Neural progenitor cell (in vitro differentiated cells): ENCODE results near the gene GSDMA. TPM values are rescaled to one million over a fixed set of nuclear protein-coding genes. Genes with fewer than 3 reads are reported as not detected.

Experiments used
- DNase-seq: peaks from one replicate; pipeline ENCODE4 v3.0.0-alpha.2; 2016; ENCODE audit warnings: low spot score
- H2AFZ ChIP-seq: fragments of 200-600 bp; sonication (generic); replicated peaks from 2 replicates; pipeline ENCODE4 v1.6.1; 2016; ENCODE audit warnings: antibody characterized with exemption
- H3F3A ChIP-seq: fragments of 200-600 bp; sonication (generic); 2 replicates; pipeline ENCODE4 v1.6.1; 2016; ENCODE audit warnings: antibody characterized with exemption, low read depth
- H3K27ac ChIP-seq: fragments of 200-600 bp; sonication (generic); 2 replicates; pipeline ENCODE4 v1.5.1; 2016; ENCODE audit warnings: mild to moderate bottlenecking
- H3K27me3 ChIP-seq: fragments of 200-600 bp; sonication (generic); 2 replicates; pipeline ENCODE4 v1.6.1; 2016; ENCODE audit warnings: mild to moderate bottlenecking, moderate library complexity
- H3K36me3 ChIP-seq: fragments of 200-600 bp; sonication (generic); 2 replicates; pipeline ENCODE4 v1.5.1; 2016
- H3K4me1 ChIP-seq: fragments of 200-600 bp; sonication (generic); 2 replicates; pipeline ENCODE4 v1.6.1; 2016; ENCODE audit warnings: mixed run types
- H3K4me2 ChIP-seq: fragments of 200-600 bp; sonication (generic); 2 replicates; pipeline ENCODE4 v1.6.1; 2016
- H3K4me3 ChIP-seq: fragments of 200-600 bp; sonication (generic); 2 replicates; pipeline ENCODE4 v1.5.1; 2016
- H3K79me2 ChIP-seq: fragments of 200-600 bp; sonication (generic); 2 replicates; pipeline ENCODE4 v1.6.1; 2016; ENCODE audit warnings: low read depth
- H3K9ac ChIP-seq: fragments of 200-600 bp; sonication (generic); 2 replicates; pipeline ENCODE4 v1.6.1; 2016
- H3K9me3 ChIP-seq: fragments of 200-600 bp; sonication (generic); 2 replicates; pipeline ENCODE4 v1.5.1; 2016; ENCODE audit warnings: low read depth
- H4K20me1 ChIP-seq: fragments of 200-600 bp; sonication (generic); 2 replicates; pipeline ENCODE4 v1.6.1; 2016; ENCODE audit warnings: low read depth
- H3K27ac Mint-ChIP-seq: 3 replicates; pipeline ENCODE4 v1.8.0; 2021; ENCODE audit warnings: mixed read lengths
- H3K27me3 Mint-ChIP-seq: 2 replicates; pipeline ENCODE4 v1.8.0; 2022; ENCODE audit warnings: low read depth, mild to moderate bottlenecking, inconsistent platforms, moderate library complexity, mixed read lengths; ENCODE audit not compliant: insufficient read depth
- H3K36me3 Mint-ChIP-seq: 3 replicates; pipeline ENCODE4 v1.8.0; 2021; ENCODE audit warnings: mixed read lengths
- H3K4me1 Mint-ChIP-seq: 3 replicates; pipeline ENCODE4 v1.8.0; 2021; ENCODE audit warnings: mixed read lengths
- H3K4me3 Mint-ChIP-seq: 3 replicates; pipeline ENCODE4 v1.8.0; 2021; ENCODE audit warnings: mild to moderate bottlenecking, moderate library complexity, mixed read lengths
- H3K9me3 Mint-ChIP-seq: 3 replicates; pipeline ENCODE4 v1.8.0; 2020; ENCODE audit warnings: mixed read lengths
- CTCF ChIP-seq: fragments of 200-600 bp; sonication (generic); IDR thresholded peaks from 2 replicates; pipeline ENCODE4 v1.5.1; 2017; ENCODE audit warnings: antibody characterized with exemption, mild to moderate bottlenecking
- EZH2 ChIP-seq: fragments of 200-600 bp; sonication (generic); IDR thresholded peaks from 2 replicates; pipeline ENCODE4 v1.6.1; 2017; ENCODE audit warnings: antibody characterized with exemption, mild to moderate bottlenecking, moderate library complexity
- EZH2phosphoT487 ChIP-seq: fragments of 200-600 bp; sonication (generic); IDR thresholded peaks from 2 replicates; pipeline ENCODE4 v1.6.1; 2017; ENCODE audit warnings: antibody characterized with exemption
- microRNA-seq: library from miRNA; unstranded; fragments of <30 nt; microRNA quantifications from one replicate; pipeline ENCODE4, GENCODE V29; 2016
- small RNA-seq: library from RNA; depleted of rRNA; stranded (forward); fragments of <200 nt; gene quantifications from one replicate; pipeline ENCODE3, GENCODE V24; 2015
- total RNA-seq: library from RNA; depleted of rRNA; stranded (reverse); fragments of >200 nt; gene quantifications from 2 replicates; pipeline ENCODE4 v1.2.3, GENCODE V29; 2015; ENCODE audit warnings: low replicate concordance

GSDMA gene
- total RNA-seq, 1 donor from 2014 or later, result not detected

GRCh38 chr17:40025559-40025958, 62.8 kb downstream of the GSDMA start:
- H3K36me3 ChIP-seq, result no peaks in the 10 kb centered on the region
- TF ChIP-seq CTCF, result no peak
- TF ChIP-seq EZH2, result no peak
- TF ChIP-seq EZH2phosphoT487, result no peak
- H3K27me3 ChIP-seq, result no peaks in the 10 kb centered on the region
- H3K27ac ChIP-seq, result no peak overlapping the region
- H3F3A ChIP-seq, result peaks cover 8% of the 10 kb centered on the region
- Mint-ChIP-seq H3K4me3 (no peak overlapping the region), H3K27ac (peak overlapping the region; percentile 7), H3K4me1 (peaks cover 6% of the 10 kb centered on the region), H3K36me3 (peaks cover 29% of the 10 kb centered on the region), H3K27me3 (peaks cover 3% of the 10 kb centered on the region), H3K9me3 (no peaks in the 10 kb centered on the region)
- H3K4me1 ChIP-seq, result no peaks in the 10 kb centered on the region
- H3K4me2 ChIP-seq, result no peak overlapping the region
- no peak for DNase-seq
- no peak overlapping the region for H2AFZ ChIP-seq
- no peak overlapping the region for H3K9ac ChIP-seq
- H3K4me3 ChIP-seq, result no peak overlapping the region
- no peaks in the 10 kb centered on the region for H3K9me3 ChIP-seq
- no peaks in the 10 kb centered on the region for H4K20me1 ChIP-seq
- no peaks in the 10 kb centered on the region for H3K79me2 ChIP-seq

GRCh38 chr17:40025991-40026815, 63.4 kb downstream of the GSDMA start:
- H3K9me3 ChIP-seq, result no peaks in the 10 kb centered on the region
- no peak overlapping the region for H2AFZ ChIP-seq
- H3F3A ChIP-seq, result peaks cover 8% of the 10 kb centered on the region
- H3K9ac ChIP-seq, result no peak overlapping the region
- H3K4me3 ChIP-seq, result no peak overlapping the region
- H3K36me3 ChIP-seq, result no peaks in the 10 kb centered on the region
- H3K27ac ChIP-seq, result no peak overlapping the region
- Mint-ChIP-seq H3K36me3 (peaks cover 34% of the 10 kb centered on the region), H3K27me3 (peaks cover 3% of the 10 kb centered on the region), H3K27ac (no peak overlapping the region), H3K9me3 (no peaks in the 10 kb centered on the region), H3K4me3 (no peak overlapping the region), H3K4me1 (peaks cover 6% of the 10 kb centered on the region)
- H3K4me1 ChIP-seq, result no peaks in the 10 kb centered on the region
- no peak for DNase-seq
- no peak overlapping the region for H3K4me2 ChIP-seq
- TF ChIP-seq CTCF (no peak), EZH2 (no peak), EZH2phosphoT487 (no peak)
- H3K79me2 ChIP-seq, result no peaks in the 10 kb centered on the region
- H3K27me3 ChIP-seq, result no peaks in the 10 kb centered on the region
- H4K20me1 ChIP-seq, result no peaks in the 10 kb centered on the region

- no peaks in the 10 kb centered on the region for H3K36me3 ChIP-seq
- no peak overlapping the region for H3K4me2 ChIP-seq
- no peak overlapping the region for H3K27ac ChIP-seq
- Mint-ChIP-seq H3K9me3 (no peaks in the 10 kb centered on the region), H3K4me1 (peaks cover 6% of the 10 kb centered on the region), H3K4me3 (no peak overlapping the region), H3K27me3 (peaks cover 3% of the 10 kb centered on the region), H3K36me3 (peaks cover 33% of the 10 kb centered on the region), H3K27ac (no peak overlapping the region)
- no peaks in the 10 kb centered on the region for H4K20me1 ChIP-seq
- no peaks in the 10 kb centered on the region for H3K4me1 ChIP-seq
- no peak overlapping the region for H3K4me3 ChIP-seq
- peaks cover 8% of the 10 kb centered on the region for H3F3A ChIP-seq
- peak; percentile 92 for DNase-seq
- H3K9me3 ChIP-seq, result no peaks in the 10 kb centered on the region
- H3K9ac ChIP-seq, result no peak overlapping the region
- no peaks in the 10 kb centered on the region for H3K27me3 ChIP-seq
- TF ChIP-seq EZH2phosphoT487 (no peak), CTCF (peak; percentile 86)
- H2AFZ ChIP-seq, result no peak overlapping the region
- no peaks in the 10 kb centered on the region for H3K79me2 ChIP-seq
Measured at GRCh38 chr17:40026816-40027613, 64.2 kb downstream of the GSDMA start.

Small RNA genes within 50 kb of the gene (microRNA-seq; reads per million reads assigned to microRNA genes)
- 0.54 reads per million for gene MIR6884

Small RNA genes within 50 kb of the gene (small RNA-seq; reads per million reads assigned to genes)
- 446 reads per million, percentile 99 among the genes with 10 or more reads in this experiment for gene SNORD124

Other genes with a start within 250 kb of the GSDMA start
- 20.1 and 27.6 TPM in 2 replicates for gene MIEN1, start 232.5 kb upstream of the GSDMA start, total RNA-seq
- gene GRB7, start 225.1 kb upstream of the GSDMA start, total RNA-seq, result 6.0 and 8.0 TPM in 2 replicates
- gene IKZF3, start 98.7 kb upstream of the GSDMA start, total RNA-seq, result under 0.01 TPM in 1 of 2 replicates, not detected in the other
- not detected in 2 replicates for gene ZPBP2, start 94.8 kb upstream of the GSDMA start, total RNA-seq
- gene GSDMB, start 44.4 kb upstream of the GSDMA start, total RNA-seq, result 15.2 and 20.2 TPM in 2 replicates
- gene ORMDL3, start 35.4 kb upstream of the GSDMA start, total RNA-seq, result 29.3 and 47.1 TPM in 2 replicates
- not detected in 2 replicates for gene LRRC3C, start 35.3 kb upstream of the GSDMA start, total RNA-seq
- gene PSMD3, start 17.8 kb downstream of the GSDMA start, total RNA-seq, result 71.6 and 131 TPM in 2 replicates
- not detected in 2 replicates for gene CSF3, start 52.4 kb downstream of the GSDMA start, total RNA-seq
- gene MED24, start 91.4 kb downstream of the GSDMA start, total RNA-seq, result 64.3 and 109 TPM in 2 replicates
- gene THRA, start 100.0 kb downstream of the GSDMA start, total RNA-seq, result 14.5 and 20.8 TPM in 2 replicates
- 0.24 and 0.87 TPM in 2 replicates for gene NR1D1, start 137.6 kb downstream of the GSDMA start, total RNA-seq
- 144 and 190 TPM in 2 replicates for gene MSL1, start 159.0 kb downstream of the GSDMA start, total RNA-seq
- gene CASC3, start 177.5 kb downstream of the GSDMA start, total RNA-seq, result 64.0 and 68.9 TPM in 2 replicates
- gene RAPGEFL1, start 214.5 kb downstream of the GSDMA start, total RNA-seq, result 6.8 and 8.3 TPM in 2 replicates